K562 (cell line): ENCODE measurements around the gene FASTK. TPM values are rescaled to one million over a fixed set of nuclear protein-coding genes. Genes with fewer than 3 reads are reported as not detected.

Experiments used
- AFF4 ChIP-seq: sonication (generic); formaldehyde crosslinking; IDR thresholded peaks from 2 replicates; pipeline ENCODE4 v1.8.0; 2023; ENCODE audit warnings: mild to moderate bottlenecking, missing genetic modification reagents
- CAMTA2 ChIP-seq: fragments of 250-450 bp; sonication (Bioruptor Pico); conservative IDR thresholded peaks from 2 replicates; pipeline ENCODE4 v1.5.1; 2022
- E2F4 ChIP-seq: sonication (generic); formaldehyde crosslinking; IDR thresholded peaks from 2 replicates; pipeline ENCODE4 v1.8.0; 2022; ENCODE audit warnings: mild to moderate bottlenecking, low read depth, missing genetic modification reagents
- JUNB ChIP-seq: fragments of 450-650 bp; formaldehyde crosslinking; conservative IDR thresholded peaks from 2 replicates; pipeline ENCODE4 v1.4.0; 2020; ENCODE audit warnings: mild to moderate bottlenecking
- MED1 ChIP-seq: sonication (generic); formaldehyde crosslinking; IDR thresholded peaks from 2 replicates; pipeline ENCODE4 v1.8.1; 2023; ENCODE audit warnings: missing genetic modification reagents, borderline replicate concordance
- MTA3 ChIP-seq: fragments of 450-650 bp; formaldehyde crosslinking; IDR thresholded peaks from 2 replicates; pipeline ENCODE4 v1.6.1; 2017; ENCODE audit warnings: mild to moderate bottlenecking, borderline replicate concordance
- MXI1 ChIP-seq: IDR thresholded peaks from 2 replicates; pipeline ENCODE4 v1.6.1; 2011; ENCODE audit warnings: low read depth, mild to moderate bottlenecking, improper control_type of control experiment, low read length
- NBN ChIP-seq: fragments of 450-650 bp; IDR thresholded peaks from 2 replicates; pipeline ENCODE4 v1.6.1; 2016; ENCODE audit warnings: low read depth, mild to moderate bottlenecking
- NCOA6 ChIP-seq: fragments of 450-650 bp; IDR thresholded peaks from 2 replicates; pipeline ENCODE4 v1.6.1; 2017; ENCODE audit warnings: mild to moderate bottlenecking
- NR3C1 ChIP-seq: sonication (generic); formaldehyde crosslinking; IDR thresholded peaks from 2 replicates; pipeline ENCODE4 v1.8.1; 2022; ENCODE audit warnings: missing genetic modification reagents
- PHF20 ChIP-seq: fragments of 450-650 bp; IDR thresholded peaks from 2 replicates; pipeline ENCODE4 v1.6.1; 2018; ENCODE audit not compliant: partially characterized antibody
- PHF8 ChIP-seq: fragments of 200-600 bp; sonication (generic); IDR thresholded peaks from 2 replicates; pipeline ENCODE4 v1.6.1; 2012; ENCODE audit warnings: mixed run types, mild to moderate bottlenecking, inconsistent platforms, low read length, moderate library complexity, borderline replicate concordance
- PTTG1 ChIP-seq: fragments of 450-650 bp; IDR thresholded peaks from 2 replicates; pipeline ENCODE4 v1.6.1; 2016; ENCODE audit warnings: low read depth, mild to moderate bottlenecking, missing genetic modification characterization, missing compliant biosample characterization
- RBM34 ChIP-seq: fragments of 200-400 bp; formaldehyde crosslinking; IDR thresholded peaks from 2 replicates; pipeline ENCODE4 v1.6.1; 2018; ENCODE audit warnings: low read length, borderline replicate concordance; ENCODE audit not compliant: insufficient read depth
- SMARCB1 ChIP-seq: IDR thresholded peaks from 2 replicates; pipeline ENCODE4 v1.6.1; 2011; ENCODE audit warnings: improper control_type of control experiment, low read depth; ENCODE audit not compliant: insufficient read length
- SRSF7 ChIP-seq: fragments of 200-400 bp; formaldehyde crosslinking; optimal IDR thresholded peaks from 2 replicates; pipeline ENCODE3; 2017; ENCODE audit warnings: mild to moderate bottlenecking, low read depth, low read length
- TBL1XR1 ChIP-seq, 2 experiments: IDR thresholded peaks; 2 replicates each; pipeline ENCODE4 v1.6.1; 2012; ENCODE audit warnings: improper control_type of control experiment in 2 of 2, low read length in 2 of 2, mild to moderate bottlenecking in 1 of 2
- ZBED1 ChIP-seq: IDR thresholded peaks from 2 replicates; pipeline ENCODE4 v1.6.1; 2014
- ZNF277 ChIP-seq: fragments of 250-450 bp; sonication (Bioruptor Pico); IDR thresholded peaks from 2 replicates; pipeline ENCODE4 v1.8.0; 2022; ENCODE audit warnings: inconsistent platforms, mild to moderate bottlenecking, moderate library complexity, borderline replicate concordance
- ZNF3 ChIP-seq: fragments of 250-450 bp; sonication (Bioruptor Pico); IDR thresholded peaks from 2 replicates; pipeline ENCODE4 v1.5.0; 2021; ENCODE audit warnings: mild to moderate bottlenecking, moderate library complexity
- ZSCAN32 ChIP-seq: fragments of 450-650 bp; formaldehyde crosslinking; IDR thresholded peaks from 2 replicates; pipeline ENCODE4 v1.4.0; 2020; ENCODE audit warnings: mild to moderate bottlenecking, moderate library complexity
- polyA plus RNA-seq, 8 experiments: library from polyadenylated mRNA; depleted of rRNA in 4 of 8; stranded (reverse) in 5 of 8; unstranded in 3 of 8; fragments of >200 nt; fragmentation: Nextera tagmentation in 2 of 8; fragmentation: Illumina TruSeq in 1 of 8; extraction: Ambion mirVana in 2 of 8; extraction: Trizol in 1 of 8; gene quantifications; 2 replicates each; pipeline versions ENCODE4 v1.2.1 to v1.2.3, GENCODE V29; 2011 to 2014; ENCODE audit warnings: inconsistent platforms in 1 of 8, missing spikeins in 1 of 8
- total RNA-seq, 7 experiments: library from RNA; depleted of rRNA in 6 of 7; stranded (reverse); fragments of >200 nt in 6 of 7; fragmentation: Illumina TruSeq in 2 of 7; extraction: Trizol in 2 of 7; gene quantifications; 2 replicates each; pipeline versions ENCODE4 v1.2.1 to v1.2.3, GENCODE V29; 2011 to 2021; ENCODE audit warnings: low replicate concordance in 1 of 7

FASTK gene
- total and polyA plus RNA-seq, 9 of the 15 experiments (the other 6 are each of a cell fraction or from before 2014, with no cell fraction given), result 0.51 to 150 (median 48.2) TPM

GRCh38 chr7:151038951-151039849, 41.4 kb downstream of the FASTK start (continued):
- TF ChIP-seq ZNF277 (no peak), MTA3 (peak; percentile 95), NBN (peak; percentile 95), NR3C1 (CRISPR knock-in tag) (no peak), NCOA6 (no peak), TBL1XR1 (IDR thresholded peaks at IDR 0.05; ENCODE audit: low read length in 2 of 2) (peak; percentile 98 to 99), MXI1 (no peak; the same call in 1 of the 2 replicates), CAMTA2 (no peak), RBM34 (no peak), AFF4 (CRISPR knock-in tag) (peak; percentile 2; the same call in 1 of the 2 replicates), MED1 (CRISPR knock-in tag) (no peak), PHF20 (no peak), JUNB (CRISPR knock-in tag) (peak; percentile 31; the same call in 1 of the 2 replicates), ZSCAN32 (peak; percentile 36; the same call in 1 of the 2 replicates), PHF8 (peak; percentile 36; the same call in 1 of the 2 replicates), ZBED1 (peak; percentile 81; the same call in 1 of the 2 replicates), ZNF3 (CRISPR knock-in tag) (no peak), PTTG1 (tag) (no peak), E2F4 (no peak), SRSF7 (no peak), SMARCB1 (peak; percentile 92)
